Testis (tissue), 5 donors: ENCODE results near the gene SULT1A2. TPM values are rescaled to one million over a fixed set of nuclear protein-coding genes. Genes with fewer than 3 reads are reported as not detected.
A peak's percentile ranks its signal among the peaks of the same experiment; 100 is the strongest.
"Not testable (repeated sequence)": the region's sequence is repeated elsewhere in the genome, so short reads cannot be mapped to it uniquely, and the experiment has no call there.

ENCODE experiments used
- DNase-seq: peaks from one replicate; pipeline ENCODE4 v3.0.0-alpha.2; 2019
- H3K27ac ChIP-seq, 2 donors: fragments of 200-600 bp; sonication (generic); one replicate each; pipeline ENCODE4 v1.5.1; 2019
- H3K27me3 ChIP-seq: fragments of 200-600 bp; sonication (generic); one replicate; pipeline ENCODE4 v1.5.1; 2019
- H3K36me3 ChIP-seq: fragments of 200-600 bp; sonication (generic); one replicate; pipeline ENCODE4 v1.5.1; 2017; ENCODE audit warnings: low read depth; ENCODE audit errors: missing control alignments
- H3K4me1 ChIP-seq: fragments of 200-600 bp; sonication (generic); one replicate; pipeline ENCODE4 v1.5.1; 2019
- H3K4me3 ChIP-seq, 2 donors: fragments of 200-600 bp; sonication (generic); one replicate each; pipeline ENCODE4 v1.5.1; 2017 to 2019
- H3K9me3 ChIP-seq: fragments of 200-600 bp; sonication (generic); one replicate; pipeline ENCODE4 v1.5.1; 2017
- CTCF ChIP-seq, 3 experiments: fragments of 450-650 bp in 2 of 3; fragments of 200-600 bp in 1 of 3; sonication (generic) in 1 of 3; IDR thresholded peaks; one replicate each; pipeline ENCODE4 v1.5.1; 2016 to 2019; ENCODE audit warnings: antibody characterized with exemption in 3 of 3, mild to moderate bottlenecking in 2 of 3, moderate library complexity in 1 of 3
- POLR2A ChIP-seq: fragments of 450-650 bp; IDR thresholded peaks from one replicate; pipeline ENCODE4 v1.6.1; 2017; ENCODE audit warnings: antibody characterized with exemption, mild to moderate bottlenecking, moderate library complexity
- WGBS, 2 donors: methylation state at CpG; one replicate each; pipeline ENCODE4 v1.1.5; 2018; 5-methylcytosine and 5-hydroxymethylcytosine counted together
- intact Hi-C: fragments of 100-400 bp; cut with DNase I; formaldehyde crosslinking; loops from one replicate; pipeline ENCODE4 v1.15.1; 2023; ENCODE audit warnings: low total_unique reads
- long read RNA-seq, 2 donors: transcript quantifications; one replicate each; lab custom pipeline, GENCODE V29; 2026
- polyA plus RNA-seq: library from polyadenylated mRNA; stranded (reverse); fragments of 350-450 nt; fragmentation: Illumina TruSeq; extraction: RNeasy Lipid Tissue Mini Kit (QIAGEN cat#74804); gene quantifications from one replicate; pipeline ENCODE4 v1.2.3, GENCODE V29; 2014; ENCODE audit warnings: low read depth, low replicate concordance; ENCODE audit not compliant: insufficient read depth
- total RNA-seq, 2 donors: library from RNA; depleted of rRNA; stranded (reverse); fragments of >200 nt; gene quantifications; one replicate each; pipeline ENCODE4 v1.2.3, GENCODE V29; 2016

Gene SULT1A2
- total RNA-seq (1 to 10 TPM; 1.1 to 2.5 TPM), polyA plus RNA-seq (0.96 TPM)
- long read RNA-seq, donor 1: 0 reads
- long read RNA-seq, donor 2: 0 reads

DNA sequence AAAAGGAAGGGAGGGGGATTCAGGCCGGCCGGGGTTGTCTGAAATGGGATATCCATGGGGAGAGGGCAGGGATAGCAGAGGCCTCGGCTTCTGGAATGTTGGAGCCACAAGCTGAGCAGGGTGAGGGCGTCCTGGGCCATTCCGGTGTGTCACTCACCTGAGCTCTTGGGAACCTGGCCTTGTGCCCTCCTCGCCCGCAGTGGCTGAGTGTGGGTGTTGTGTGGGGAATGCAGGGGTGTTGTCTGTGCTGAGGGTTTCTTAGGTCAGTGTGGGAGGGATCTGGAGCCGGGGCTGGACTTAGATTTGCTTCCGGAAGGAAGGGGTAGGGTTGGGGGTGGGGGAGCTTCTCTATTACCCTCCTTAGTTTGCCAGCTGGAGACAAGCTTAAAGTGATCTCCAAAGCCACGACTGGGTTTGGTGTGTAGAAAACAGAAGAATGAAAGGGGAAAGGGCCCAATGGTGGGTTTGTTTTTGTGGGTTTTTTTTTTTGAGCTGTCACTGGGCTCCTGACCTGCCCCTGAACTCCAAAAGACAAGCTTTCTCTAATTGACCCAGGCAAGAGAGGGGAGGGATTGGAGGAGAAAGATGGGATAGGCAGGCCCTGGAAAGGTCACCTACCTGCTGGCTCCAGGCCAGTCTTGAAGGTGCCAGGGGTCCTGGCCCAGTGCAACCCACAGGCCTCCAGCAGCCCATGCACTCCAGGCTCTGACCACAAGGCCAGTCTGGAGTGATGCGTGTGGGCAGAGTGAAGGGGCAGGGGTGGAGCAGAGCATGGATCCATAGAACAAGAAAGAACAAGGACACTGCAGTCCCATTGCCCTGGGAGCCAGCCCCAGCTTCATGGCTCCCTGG lies at the start of gene SULT1A2:
SULT1A2 (minus strand) TSS at position 211 of the 852 bp plus-strand sequence. CDS start 1,120 bp downstream, outside the sequence.
- Histone ChIP-seq H3K27ac (no peak within 1 kb of the TSS), H3K36me3 (no peaks in the 10 kb centered on the region), H3K27me3 (no peaks in the 10 kb centered on the region), H3K4me1 (peaks cover 6% of the 10 kb centered on the region), H3K4me3 (no peak within 1 kb of the TSS), H3K9me3 (no peaks in the 10 kb centered on the region)
- WGBS, 2 donors: 48 to 57% methylated on average over 9 to 11 of the region's 11 CpGs
- no peak for DNase-seq
- intact Hi-C loops: no loop called here
- no peak for TF ChIP-seq POLR2A
- TF ChIP-seq CTCF (IDR thresholded peaks at IDR 0.05): no peak

GRCh38 chr16:28639959-28640358 lies 43.1 kb upstream of the SULT1A2 start:
- 67 to 70% methylated on average over 1 to 2 of the region's 2 CpGs for WGBS, 2 donors
- H3K27me3 ChIP-seq, H3K27ac ChIP-seq, intact Hi-C loops, DNase-seq, H3K4me3 ChIP-seq, H3K36me3 ChIP-seq, H3K9me3 ChIP-seq, H3K4me1 ChIP-seq: not testable (repeated sequence)

- H3K4me3 ChIP-seq, H3K27ac ChIP-seq, H3K9me3 ChIP-seq, H3K36me3 ChIP-seq, H3K27me3 ChIP-seq, DNase-seq, H3K4me1 ChIP-seq, intact Hi-C loops: not testable (repeated sequence)
- WGBS, 2 donors: 84 to 89% methylated on average over 3 to 4 of the region's 5 CpGs
Measured at GRCh38 chr16:28638359-28638758, 41.5 kb upstream of the SULT1A2 start.

- H3K27ac ChIP-seq, H3K36me3 ChIP-seq, H3K4me1 ChIP-seq, H3K27me3 ChIP-seq, DNase-seq, H3K9me3 ChIP-seq, intact Hi-C loops, H3K4me3 ChIP-seq: not testable (repeated sequence)
- WGBS, 2 donors: 83 to 100% methylated on average over 1 of the region's 1 CpG
Measured at GRCh38 chr16:28637765-28638164, 40.9 kb upstream of the SULT1A2 start, which contains the start of gene NPIPB8. Gene NPIPB8 (plus strand): TSS chr16:28638065. CDS start chr16:28638361, 296 bp downstream.

- not testable (repeated sequence) for DNase-seq
- 52 to 63% methylated on average over 5 of the region's 5 CpGs for WGBS, 2 donors
Measured at GRCh38 chr16:28636093-28636823, 39.4 kb upstream of the SULT1A2 start.

DNA sequence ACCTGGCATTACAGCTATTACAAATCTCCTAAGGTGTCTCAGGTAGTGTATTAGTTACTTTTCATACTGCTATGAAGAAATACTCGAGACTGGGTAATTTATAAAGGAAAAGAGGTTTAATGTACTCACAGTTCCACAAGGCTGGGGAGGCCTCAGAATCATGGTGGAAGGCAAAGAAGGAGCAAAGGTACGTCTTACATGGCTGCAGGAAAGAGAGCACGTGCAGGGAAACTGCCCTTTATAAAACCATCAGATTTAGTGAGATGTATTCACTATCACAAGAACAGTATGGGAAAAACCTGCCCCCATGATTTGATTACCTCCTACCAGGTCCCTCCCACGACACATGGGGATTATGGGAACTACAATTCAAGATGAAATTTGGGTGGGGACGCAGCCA lies 34.1 kb upstream of the SULT1A2 start:
- H3K9me3 ChIP-seq, H3K4me3 ChIP-seq, DNase-seq, H3K27ac ChIP-seq, intact Hi-C loops, H3K36me3 ChIP-seq, H3K4me1 ChIP-seq, H3K27me3 ChIP-seq: not testable (repeated sequence)
- 80 to 83% methylated on average over 4 to 5 of the region's 5 CpGs for WGBS, 2 donors

More at GRCh38 chr16:28636093-28636823, 39.4 kb upstream of the SULT1A2 start:
- H3K9me3 ChIP-seq, H3K27ac ChIP-seq, intact Hi-C loops, H3K27me3 ChIP-seq, H3K4me3 ChIP-seq, H3K4me1 ChIP-seq, H3K36me3 ChIP-seq: not testable (repeated sequence)

DNA sequence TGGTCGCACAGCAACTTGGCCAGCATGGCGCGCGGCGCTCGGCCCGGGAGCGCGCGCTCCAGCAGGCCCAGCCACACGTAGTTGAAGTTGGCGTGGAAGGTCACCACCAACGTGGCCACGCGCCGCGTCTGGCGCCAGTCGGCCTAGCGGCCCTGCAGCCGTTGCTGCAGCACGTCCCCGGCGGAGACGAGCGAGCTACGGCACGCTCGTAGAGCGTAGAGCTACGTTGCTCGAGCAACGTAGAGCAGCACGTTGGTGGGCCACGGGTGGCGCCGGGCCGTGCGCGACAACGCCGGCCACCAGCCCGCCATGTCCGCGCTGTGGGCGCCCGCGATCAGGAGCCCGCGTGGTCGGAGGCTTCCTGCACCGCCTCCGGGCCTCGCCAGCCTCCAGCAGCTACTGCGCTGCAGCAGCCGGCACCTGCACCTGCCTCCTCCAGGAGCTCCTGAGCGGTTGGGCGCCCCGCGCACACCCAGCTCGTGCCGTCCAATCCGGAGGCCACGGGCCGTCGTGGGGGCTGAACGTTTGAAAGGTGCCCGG lies 26.4 kb upstream of the SULT1A2 start:
- H3K27me3 ChIP-seq: no peaks in the 10 kb centered on the region
- H3K36me3 ChIP-seq: no peaks in the 10 kb centered on the region
- WGBS, 2 donors: 0 to 2% methylated on average over 9 to 22 of the region's 68 CpGs
- H3K9me3 ChIP-seq: no peaks in the 10 kb centered on the region
- peaks cover 4% of the 10 kb centered on the region for H3K4me1 ChIP-seq
- intact Hi-C loops: loop anchor here (10.0 kb wide), 1 partner anchor 138 kb away; no protein-coding TSS in a partner anchor
- peak overlapping the region; percentile 34 to 39 for H3K27ac ChIP-seq
- H3K4me3 ChIP-seq: peak overlapping the region; percentile 61 to 73
- no peak for TF ChIP-seq CTCF (IDR thresholded peaks at IDR 0.05)
- TF ChIP-seq POLR2A: no peak
- DNase-seq: peak; percentile 53

GRCh38 chr16:28622532-28623171 lies 25.8 kb upstream of the SULT1A2 start:
- H3K9me3 ChIP-seq, H3K4me1 ChIP-seq, H3K36me3 ChIP-seq, DNase-seq, H3K27me3 ChIP-seq: not testable (repeated sequence)
- Histone ChIP-seq H3K4me3 (peak overlapping the region; percentile 61 to 73), H3K27ac (peak overlapping the region; percentile 34 to 39)
- intact Hi-C loops: loop anchor here (10.0 kb wide), 1 partner anchor 138 kb away; no protein-coding TSS in a partner anchor
- 22 to 28% methylated on average over 16 to 24 of the region's 24 CpGs for WGBS, 2 donors
